Smooth muscle cell (in vitro differentiated cells): ENCODE measurements around the gene RPS27L. TPM values are rescaled to one million over a fixed set of nuclear protein-coding genes. Genes with fewer than 3 reads are reported as not detected.
A peak's percentile ranks its signal among the peaks of the same experiment; 100 is the strongest.

Experiments
- DNase-seq: peaks from one replicate; lab custom pipeline; 2025; ENCODE audit not compliant: unreplicated experiment; lab: John Stamatoyannopoulos, UW
- H2AFZ ChIP-seq: fragments of 200-600 bp; sonication (generic); 2 replicates; pipeline ENCODE4 v1.6.0; 2016; ENCODE audit warnings: antibody characterized with exemption, low read depth, mild to moderate bottlenecking
- H3F3A ChIP-seq: fragments of 200-600 bp; sonication (generic); 2 replicates; pipeline ENCODE4 v1.6.0; 2017; ENCODE audit warnings: antibody characterized with exemption, low read depth
- H3K27ac ChIP-seq: fragments of 200-600 bp; sonication (generic); 2 replicates; pipeline ENCODE4 v1.5.1; 2016; ENCODE audit warnings: low read depth, mild to moderate bottlenecking
- H3K27me3 ChIP-seq: fragments of 200-600 bp; sonication (generic); 2 replicates; pipeline ENCODE4 v1.6.1; 2016; ENCODE audit warnings: low read depth, mild to moderate bottlenecking
- H3K36me3 ChIP-seq: fragments of 200-600 bp; sonication (generic); 2 replicates; pipeline ENCODE4 v1.5.1; 2016; ENCODE audit warnings: low read depth
- H3K4me1 ChIP-seq: fragments of 200-600 bp; sonication (generic); 2 replicates; pipeline ENCODE4 v1.5.1; 2016; ENCODE audit warnings: low read depth
- H3K4me2 ChIP-seq: fragments of 200-600 bp; sonication (generic); 2 replicates; pipeline ENCODE4 v1.6.0; 2016; ENCODE audit warnings: mild to moderate bottlenecking
- H3K4me3 ChIP-seq: fragments of 200-600 bp; sonication (generic); 2 replicates; pipeline ENCODE4 v1.5.1; 2016; ENCODE audit warnings: mild to moderate bottlenecking
- H3K79me2 ChIP-seq: fragments of 200-600 bp; sonication (generic); 2 replicates; pipeline ENCODE4 v1.6.0; 2016; ENCODE audit warnings: low read depth, mild to moderate bottlenecking
- H3K9ac ChIP-seq: fragments of 200-600 bp; sonication (generic); 2 replicates; pipeline ENCODE4 v1.6.0; 2016; ENCODE audit warnings: low read depth
- H3K9me3 ChIP-seq: fragments of 200-600 bp; sonication (generic); replicated peaks from 2 replicates; pipeline ENCODE4 v1.5.1; 2016; ENCODE audit warnings: low read depth
- H4K20me1 ChIP-seq: fragments of 200-600 bp; sonication (generic); 2 replicates; pipeline ENCODE4 v1.6.0; 2016; ENCODE audit warnings: low read depth
- WGBS: methylation state at CpG from one replicate; pipeline ENCODE4 v1.1.7; 2016; ENCODE audit warnings: low lambda C conversion rate; 5-methylcytosine and 5-hydroxymethylcytosine counted together
- polyA plus RNA-seq: library from polyadenylated mRNA; unstranded; fragments of >200 nt; fragmentation: Nextera tagmentation; extraction: Ambion mirVana; gene quantifications from 2 replicates; pipeline ENCODE4 v1.2.1, GENCODE V29; 2016
- total RNA-seq: library from RNA; depleted of rRNA; stranded (reverse); fragments of >200 nt; gene quantifications from 2 replicates; pipeline ENCODE4 v1.2.3, GENCODE V29; 2014
- TF ChIP-seq, protein P1 (sequence below): fragments of 200-600 bp; sonication (generic); IDR thresholded peaks from 2 replicates; pipeline ENCODE4 v1.5.1; 2017; ENCODE audit warnings: borderline replicate concordance, mild to moderate bottlenecking, antibody characterized with exemption; ENCODE audit not compliant: insufficient read depth, poor library complexity, severe bottlenecking

RPS27L gene
- total RNA-seq (180 and 189 TPM in 2 replicates), polyA plus RNA-seq (641 and 660 TPM in 2 replicates)

DNA sequence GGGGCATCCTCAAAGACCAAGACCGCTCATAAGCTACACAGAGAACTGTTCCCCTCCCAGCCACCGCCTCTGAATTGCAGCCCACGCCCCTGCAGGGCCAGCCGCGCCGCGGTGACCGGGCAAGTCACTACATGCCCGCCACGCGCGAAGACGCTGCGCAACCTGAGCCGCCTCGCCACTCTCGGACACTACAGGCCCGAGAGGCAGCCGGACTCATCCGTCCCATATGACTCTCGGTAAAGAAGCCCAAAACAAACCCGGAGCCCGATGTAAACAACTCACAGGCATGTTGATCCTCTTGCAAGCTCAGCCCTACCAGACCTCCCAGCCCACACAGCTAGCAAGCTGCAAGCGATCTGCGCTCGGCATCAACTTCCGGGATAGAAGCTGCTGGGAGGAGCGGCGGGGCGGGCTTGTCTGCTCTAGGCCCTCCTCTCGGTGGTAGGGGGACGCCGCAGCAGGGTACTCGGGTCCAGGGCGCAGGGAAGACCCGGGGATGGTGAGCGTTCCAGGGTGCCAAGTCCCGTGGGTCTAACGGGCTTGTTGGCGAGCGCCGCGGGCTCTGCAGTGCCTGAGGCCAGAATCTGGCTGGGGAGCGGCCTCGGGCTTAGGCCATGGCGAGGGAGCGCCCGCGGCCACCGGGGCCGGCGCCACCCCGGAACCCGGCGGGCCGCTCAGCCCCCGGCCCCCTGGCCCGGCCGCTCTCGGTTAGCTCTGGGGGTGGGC is at the start of gene RPS27L:
TSS of gene RPS27L (minus strand) at position 360 of the 726 bp plus-strand sequence. CDS start at position 288, 72 bp downstream.
- TF ChIP-seq, protein P1, sequence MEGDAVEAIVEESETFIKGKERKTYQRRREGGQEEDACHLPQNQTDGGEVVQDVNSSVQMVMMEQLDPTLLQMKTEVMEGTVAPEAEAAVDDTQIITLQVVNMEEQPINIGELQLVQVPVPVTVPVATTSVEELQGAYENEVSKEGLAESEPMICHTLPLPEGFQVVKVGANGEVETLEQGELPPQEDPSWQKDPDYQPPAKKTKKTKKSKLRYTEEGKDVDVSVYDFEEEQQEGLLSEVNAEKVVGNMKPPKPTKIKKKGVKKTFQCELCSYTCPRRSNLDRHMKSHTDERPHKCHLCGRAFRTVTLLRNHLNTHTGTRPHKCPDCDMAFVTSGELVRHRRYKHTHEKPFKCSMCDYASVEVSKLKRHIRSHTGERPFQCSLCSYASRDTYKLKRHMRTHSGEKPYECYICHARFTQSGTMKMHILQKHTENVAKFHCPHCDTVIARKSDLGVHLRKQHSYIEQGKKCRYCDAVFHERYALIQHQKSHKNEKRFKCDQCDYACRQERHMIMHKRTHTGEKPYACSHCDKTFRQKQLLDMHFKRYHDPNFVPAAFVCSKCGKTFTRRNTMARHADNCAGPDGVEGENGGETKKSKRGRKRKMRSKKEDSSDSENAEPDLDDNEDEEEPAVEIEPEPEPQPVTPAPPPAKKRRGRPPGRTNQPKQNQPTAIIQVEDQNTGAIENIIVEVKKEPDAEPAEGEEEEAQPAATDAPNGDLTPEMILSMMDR: no peak
- Histone ChIP-seq H3F3A (no peaks in the 10 kb centered on the region), H3K79me2 (peaks cover 37% of the 10 kb centered on the region), H3K9me3 (no peaks in the 10 kb centered on the region), H3K4me2 (peak within 1 kb of the TSS; percentile 93), H3K9ac (peak within 1 kb of the TSS; percentile 93), H2AFZ (peak within 1 kb of the TSS; percentile 86), H3K4me1 (peaks cover 10% of the 10 kb centered on the region), H3K27me3 (no peaks in the 10 kb centered on the region), H3K4me3 (peak within 1 kb of the TSS; percentile 82), H4K20me1 (peaks cover 31% of the 10 kb centered on the region), H3K36me3 (peaks cover 7% of the 10 kb centered on the region), H3K27ac (peak within 1 kb of the TSS; percentile 97)
- DNase-seq: peak; percentile 63
- under 1% methylated on average over 60 of the region's 60 CpGs for WGBS

DNA sequence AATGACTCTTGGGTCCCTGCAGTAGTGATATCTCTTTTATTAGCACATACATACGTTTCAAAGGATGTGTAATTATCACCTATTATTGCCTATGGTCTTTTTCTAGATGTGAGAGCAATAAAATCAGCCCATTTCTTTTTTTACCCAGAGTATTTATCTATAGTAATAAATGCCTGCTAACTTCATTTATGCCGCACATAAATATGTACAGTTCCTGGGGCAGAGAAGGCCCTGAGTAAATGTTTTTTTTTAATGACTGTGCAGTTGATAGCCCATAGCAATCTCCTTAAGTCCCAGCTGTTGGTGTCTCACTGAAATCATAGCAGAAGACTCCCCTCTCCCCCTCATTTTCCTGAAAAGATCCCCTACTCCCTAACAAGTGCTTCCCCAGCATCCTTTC is 48.8 kb upstream of the RPS27L start:
- TF ChIP-seq, protein P1: no peak
- Histone ChIP-seq H3K27me3 (no peaks in the 10 kb centered on the region), H4K20me1 (peaks cover 50% of the 10 kb centered on the region), H3K79me2 (peaks cover 30% of the 10 kb centered on the region), H3K9me3 (no peaks in the 10 kb centered on the region), H3K27ac (no peak overlapping the region), H3K36me3 (no peaks in the 10 kb centered on the region), H3F3A (peaks cover 2% of the 10 kb centered on the region), H2AFZ (no peak overlapping the region), H3K4me3 (no peak overlapping the region), H3K4me2 (no peak overlapping the region), H3K9ac (no peak overlapping the region), H3K4me1 (peaks cover 17% of the 10 kb centered on the region)
- WGBS: 86% methylated on average over 2 of the region's 2 CpGs
- DNase-seq: no peak

DNA sequence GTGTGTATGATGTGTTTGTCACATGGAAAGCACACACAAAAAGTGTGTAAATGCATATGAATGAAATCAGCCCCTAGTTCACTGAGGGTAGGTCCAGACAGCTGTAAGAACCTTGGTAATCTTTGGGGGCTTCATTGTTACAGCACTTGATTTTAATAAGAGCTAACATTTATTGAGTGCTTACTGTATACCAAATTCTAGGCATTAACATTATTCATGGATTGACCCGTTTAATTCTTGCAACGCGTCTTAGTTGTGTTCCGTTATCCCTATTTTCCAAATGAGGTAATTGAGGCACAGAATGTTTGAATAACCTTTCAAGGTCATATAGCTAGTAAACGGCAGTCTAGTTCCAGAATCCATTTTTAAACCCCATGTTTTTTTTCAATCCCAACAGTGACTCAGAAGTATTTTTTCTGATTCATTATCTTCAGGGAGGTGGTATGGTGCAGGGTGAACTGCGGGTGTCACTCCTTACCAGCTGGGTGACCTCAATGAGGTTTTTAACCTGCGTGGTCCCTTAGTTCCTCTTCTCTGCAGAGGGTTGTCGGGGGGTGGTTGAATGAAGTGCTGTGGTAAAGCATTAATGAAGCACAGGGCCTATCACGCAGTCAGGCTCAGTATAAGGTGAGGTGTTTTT is 46.3 kb upstream of the RPS27L start:
- Histone ChIP-seq H3K4me3 (no peak overlapping the region), H3K9ac (no peak overlapping the region), H3K9me3 (no peaks in the 10 kb centered on the region), H3K36me3 (no peaks in the 10 kb centered on the region), H3K4me1 (peaks cover 6% of the 10 kb centered on the region), H3F3A (no peaks in the 10 kb centered on the region), H3K27ac (no peak overlapping the region), H3K4me2 (no peak overlapping the region), H3K79me2 (peaks cover 47% of the 10 kb centered on the region), H2AFZ (no peak overlapping the region), H4K20me1 (peaks cover 58% of the 10 kb centered on the region), H3K27me3 (no peaks in the 10 kb centered on the region)
- TF ChIP-seq, protein P1: no peak
- WGBS: 89% methylated on average over 9 of the region's 9 CpGs
- no peak for DNase-seq

DNA sequence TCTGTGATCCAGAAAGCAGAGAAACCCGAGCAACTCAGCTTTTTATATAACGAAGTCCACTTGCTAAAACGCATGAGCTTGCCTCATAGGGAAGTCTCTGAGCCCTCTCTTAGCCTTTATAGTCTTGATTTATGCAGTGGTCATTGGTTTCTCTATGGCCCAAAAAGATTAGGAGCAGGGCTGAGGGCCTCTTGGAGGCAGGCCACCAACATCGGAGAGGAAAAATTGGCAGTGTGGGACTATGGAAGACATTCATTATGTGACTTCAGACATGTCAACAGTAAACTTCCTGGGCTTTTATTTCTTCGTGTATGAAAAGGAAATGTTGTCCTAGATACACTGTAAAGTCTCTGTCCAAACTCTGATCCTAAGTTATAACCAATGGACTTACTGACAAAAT is 45.6 kb upstream of the RPS27L start:
- H3F3A ChIP-seq: no peaks in the 10 kb centered on the region
- H3K4me3 ChIP-seq: no peak overlapping the region
- H3K27me3 ChIP-seq: no peaks in the 10 kb centered on the region
- peaks cover 12% of the 10 kb centered on the region for H3K4me1 ChIP-seq
- H3K27ac ChIP-seq: no peak overlapping the region
- no peaks in the 10 kb centered on the region for H3K9me3 ChIP-seq
- WGBS: 62% methylated on average over 5 of the region's 5 CpGs
- H3K9ac ChIP-seq: no peak overlapping the region
- no peak for DNase-seq
- H2AFZ ChIP-seq: no peak overlapping the region
- H4K20me1 ChIP-seq: peaks cover 65% of the 10 kb centered on the region
- no peak overlapping the region for H3K4me2 ChIP-seq
- peaks cover 43% of the 10 kb centered on the region for H3K79me2 ChIP-seq
- TF ChIP-seq, protein P1: no peak
- H3K36me3 ChIP-seq: no peaks in the 10 kb centered on the region
